IMR-90 (cell line): ENCODE data around the gene MTAP. TPM values are rescaled to one million over a fixed set of nuclear protein-coding genes. Genes with fewer than 3 reads are reported as not detected.

Source experiments
- ATAC-seq: fragments of 200-7000 bp; cut with Tn5 transposase; 2 replicates; pipeline ENCODE4 v1.9.1; 2020; ENCODE audit warnings: low read depth, mild to moderate bottlenecking, moderate library complexity
- BruUV-seq: library from RNA; stranded (reverse); fragments of 400-500 nt; replicated peaks from 2 replicates; lab custom pipeline; 2021; lab: Mats Ljungman, UMichigan
- CTCF ChIA-PET: fragments of 300-600 bp; formaldehyde crosslinking; extraction: SDS; loops from one replicate; lab custom pipeline; 2021; ENCODE audit warnings: antibody characterized with exemption; lab: Yijun Ruan, JAX
- POLR2A ChIA-PET: fragments of 300-600 bp; sonication (Branson Sonifier 250); formaldehyde crosslinking; loops from one replicate; lab custom pipeline; 2022; ENCODE audit warnings: antibody characterized with exemption; ENCODE audit not compliant: unreplicated experiment; lab: Charles Lee
- DNase-seq: peaks from one replicate; pipeline ENCODE4 v3.0.0; 2013
- H2AFZ ChIP-seq: replicated peaks from 2 replicates; pipeline ENCODE3; 2013; ENCODE audit warnings: low read length, mild to moderate bottlenecking; ENCODE audit not compliant: poor library complexity
- H2AK5ac ChIP-seq: 2 replicates; pipeline ENCODE4 v1.6.1; 2013; ENCODE audit warnings: low read depth, low read length, inconsistent platforms
- H2AK9ac ChIP-seq: replicated peaks from 2 replicates; pipeline ENCODE3; 2013; ENCODE audit warnings: mild to moderate bottlenecking, low read depth, low read length, moderate library complexity; ENCODE audit not compliant: poor library complexity
- H2BK120ac ChIP-seq: 2 replicates; pipeline ENCODE4 v1.6.1; 2013; ENCODE audit warnings: low read depth, low read length, inconsistent platforms
- H2BK15ac ChIP-seq: 3 replicates; pipeline ENCODE4 v1.6.1; 2013; ENCODE audit warnings: low read depth, low read length, inconsistent platforms
- H2BK20ac ChIP-seq: 2 replicates; pipeline ENCODE4 v1.6.1; 2013; ENCODE audit warnings: low read depth, mild to moderate bottlenecking, inconsistent platforms, low read length, moderate library complexity
- H2BK5ac ChIP-seq: 2 replicates; pipeline ENCODE4 v1.6.1; 2013; ENCODE audit warnings: mild to moderate bottlenecking, low read depth, low read length, inconsistent platforms; ENCODE audit not compliant: poor library complexity, severe bottlenecking
- H3K14ac ChIP-seq: replicated peaks from 2 replicates; pipeline ENCODE4 v1.6.1; 2013; ENCODE audit warnings: low read depth, low read length, inconsistent platforms
- H3K18ac ChIP-seq: 2 replicates; pipeline ENCODE4 v1.6.1; 2013; ENCODE audit warnings: low read depth, low read length, control low read depth
- H3K23ac ChIP-seq: 2 replicates; pipeline ENCODE4 v1.6.1; 2013; ENCODE audit warnings: low read depth, low read length, inconsistent platforms
- H3K27ac ChIP-seq: 2 replicates; pipeline ENCODE4 v1.5.1; 2013; ENCODE audit warnings: mild to moderate bottlenecking, control low read depth, low read length; ENCODE audit not compliant: insufficient read depth
- H3K27me3 ChIP-seq: 2 replicates; pipeline ENCODE4 v1.6.1; 2013; ENCODE audit warnings: low read length; ENCODE audit not compliant: control insufficient read depth, insufficient read depth
- H3K36me3 ChIP-seq: 2 replicates; pipeline ENCODE4 v1.6.1; 2013; ENCODE audit warnings: low read length, mixed read lengths; ENCODE audit not compliant: control insufficient read depth, insufficient read depth
- H3K4ac ChIP-seq: 2 replicates; pipeline ENCODE4 v1.6.1; 2013; ENCODE audit warnings: low read depth, low read length, inconsistent platforms
- H3K4me1 ChIP-seq: 2 replicates; pipeline ENCODE4 v1.6.1; 2013; ENCODE audit warnings: low read length, mixed read lengths; ENCODE audit not compliant: control insufficient read depth, insufficient read depth
- H3K4me2 ChIP-seq: 2 replicates; pipeline ENCODE4 v1.6.1; 2013; ENCODE audit warnings: low read depth, mild to moderate bottlenecking, control low read depth, low read length, moderate library complexity
- H3K4me3 ChIP-seq: 2 replicates; pipeline ENCODE4 v1.5.1; 2013; ENCODE audit warnings: low read depth, mild to moderate bottlenecking, control low read depth, low read length, moderate library complexity; ENCODE audit not compliant: insufficient read depth
- H3K56ac ChIP-seq: 2 replicates; pipeline ENCODE4 v1.6.1; 2013; ENCODE audit warnings: low read length, inconsistent platforms; ENCODE audit not compliant: insufficient read depth; ENCODE audit errors: extremely low read depth
- H3K79me1 ChIP-seq, 2 experiments: 2 replicates each; pipeline ENCODE4 v1.6.1; 2013; ENCODE audit warnings: low read length in 2 of 2, inconsistent platforms in 1 of 2, low read depth in 1 of 2
- H3K9ac ChIP-seq: 2 replicates; pipeline ENCODE4 v1.6.1; 2013; ENCODE audit warnings: low read depth, low read length, control low read depth
- H3K9me1 ChIP-seq: 2 replicates; pipeline ENCODE4 v1.6.1; 2013; ENCODE audit warnings: low read length, inconsistent platforms; ENCODE audit not compliant: insufficient read depth
- H3K9me3 ChIP-seq: 2 replicates; pipeline ENCODE4 v1.6.1; 2013; ENCODE audit warnings: low read length; ENCODE audit not compliant: control insufficient read depth, insufficient read depth
- H4K20me1 ChIP-seq: 2 replicates; pipeline ENCODE4 v1.6.1; 2013; ENCODE audit warnings: low read length, inconsistent platforms; ENCODE audit not compliant: insufficient read depth
- H4K5ac ChIP-seq: 2 replicates; pipeline ENCODE4 v1.6.1; 2013; ENCODE audit warnings: mild to moderate bottlenecking, low read depth, low read length, control low read depth
- H4K8ac ChIP-seq, 2 experiments: 2 replicates each; pipeline ENCODE4 v1.6.1; 2013; ENCODE audit warnings: low read depth in 2 of 2, low read length in 2 of 2, control low read depth in 1 of 2, inconsistent platforms in 1 of 2
- H4K91ac ChIP-seq: 2 replicates; pipeline ENCODE4 v1.6.1; 2013; ENCODE audit warnings: low read depth, low read length, inconsistent platforms; ENCODE audit not compliant: insufficient read depth
- BHLHE40 ChIP-seq: fragments of 150-350 bp; IDR thresholded peaks from 2 replicates; pipeline ENCODE4 v1.6.1; 2016; ENCODE audit warnings: mild to moderate bottlenecking, low read depth, low read length
- CHD1 ChIP-seq: IDR thresholded peaks from 2 replicates; pipeline ENCODE4 v1.6.1; 2012; ENCODE audit warnings: low read depth, low read length, improper control_type of control experiment
- CTCF ChIP-seq: conservative IDR thresholded peaks from 2 replicates; pipeline ENCODE4 v1.5.1; 2012; ENCODE audit warnings: mild to moderate bottlenecking, low read depth, low read length, improper control_type of control experiment
- ELK1 ChIP-seq: fragments of 150-350 bp; IDR thresholded peaks from 2 replicates; pipeline ENCODE4 v1.6.1; 2016; ENCODE audit warnings: low read depth, mild to moderate bottlenecking, low read length, moderate library complexity, borderline replicate concordance
- MAFK ChIP-seq: IDR thresholded peaks from 2 replicates; pipeline ENCODE4 v1.6.1; 2012; ENCODE audit warnings: low read depth, low read length, improper control_type of control experiment
- MAZ ChIP-seq: IDR thresholded peaks from 2 replicates; pipeline ENCODE4 v1.6.1; 2012; ENCODE audit warnings: low read depth, mild to moderate bottlenecking, low read length, improper control_type of control experiment, moderate library complexity, borderline replicate concordance
- MXI1 ChIP-seq: IDR thresholded peaks from 2 replicates; pipeline ENCODE4 v1.6.1; 2012; ENCODE audit warnings: low read depth, mild to moderate bottlenecking, low read length, moderate library complexity, borderline replicate concordance
- NFE2L2 ChIP-seq: fragments of 150-350 bp; IDR thresholded peaks from 2 replicates; pipeline ENCODE4 v1.6.1; 2016; ENCODE audit warnings: low read depth, mild to moderate bottlenecking, low read length
- POLR2A ChIP-seq: IDR thresholded peaks from 2 replicates; pipeline ENCODE4 v1.6.1; 2012; ENCODE audit warnings: mild to moderate bottlenecking, low read depth, low read length
- RAD21 ChIP-seq: IDR thresholded peaks from 2 replicates; pipeline ENCODE4 v1.6.1; 2012; ENCODE audit warnings: low read length, improper control_type of control experiment
- RCOR1 ChIP-seq: IDR thresholded peaks from 2 replicates; pipeline ENCODE4 v1.6.1; 2012; ENCODE audit warnings: mild to moderate bottlenecking, low read length, improper control_type of control experiment; ENCODE audit not compliant: insufficient replicate concordance
- RFX5 ChIP-seq: IDR thresholded peaks from 2 replicates; pipeline ENCODE4 v1.8.0; 2012; ENCODE audit warnings: low read depth, mild to moderate bottlenecking, low read length, moderate library complexity
- USF2 ChIP-seq: fragments of 150-350 bp; IDR thresholded peaks from 2 replicates; pipeline ENCODE4 v1.6.1; 2017; ENCODE audit warnings: mild to moderate bottlenecking, antibody characterized with exemption, low read length, low read depth
- WGBS, 2 experiments: methylation state at CpG; one replicate each; pipeline versions ENCODE4 v1.1.5 to v1.1.7; 2013; ENCODE audit warnings: missing lambda C conversion rate in 2 of 2; ENCODE audit not compliant: insufficient read length in 1 of 2; ENCODE audit errors: extremely low coverage in 2 of 2; 5-methylcytosine and 5-hydroxymethylcytosine counted together
- dilution Hi-C: fragments of 300-500 bp; cut with HindIII; formaldehyde crosslinking; loops from one replicate; pipeline ENCODE4 v1.14.3; 2018; ENCODE audit warnings: low sequenced_read_pairs; ENCODE audit not compliant: unreplicated experiment
- in situ Hi-C: fragments of 300-500 bp; cut with MboI; formaldehyde crosslinking; loops from 3 replicates; pipeline ENCODE4 v1.14.3; 2019; ENCODE audit warnings: low sequenced_read_pairs, inconsistent platforms, mixed read lengths
- intact Hi-C: fragments of 100-400 bp; cut with micrococcal nuclease; formaldehyde crosslinking; loops from 2 replicates; pipeline ENCODE4 v1.10.0; 2022
- polyA plus RNA-seq, 3 experiments: library from polyadenylated mRNA; depleted of rRNA; stranded (reverse); fragments of >200 nt; gene quantifications; 2 replicates each; pipeline ENCODE4 v1.2.3, GENCODE V29; 2012; ENCODE audit warnings: low replicate concordance in 1 of 3
- total RNA-seq: library from RNA; depleted of rRNA; stranded (reverse); fragments of >200 nt; gene quantifications from 2 replicates; pipeline ENCODE4 v1.2.3, GENCODE V29; 2012

The MTAP gene
- total and polyA plus RNA-seq, 2 of the 4 experiments (the other 2 are of a cell fraction), result 15.7 to 50.9 TPM

- Histone ChIP-seq H3K23ac (no peak overlapping the region), H4K91ac (no peak overlapping the region), H3K79me1 (no peaks in the 10 kb centered on the region), H2BK120ac (no peak overlapping the region), H3K9me3 (no peaks in the 10 kb centered on the region), H3K27me3 (peaks cover 40% of the 10 kb centered on the region), H3K4me1 (no peaks in the 10 kb centered on the region), H2AK5ac (no peak overlapping the region), H3K36me3 (no peaks in the 10 kb centered on the region), H3K9ac (no peak overlapping the region), H2AK9ac (no peak overlapping the region), H3K56ac (no peak overlapping the region), H4K5ac (no peak overlapping the region), H3K4me2 (no peak overlapping the region), H2AFZ (no peak overlapping the region), H2BK20ac (no peak overlapping the region), H3K4ac (no peak overlapping the region), H3K27ac (no peak overlapping the region), H2BK5ac (no peak overlapping the region), H4K8ac (no peak overlapping the region), H2BK15ac (no peak overlapping the region), H3K14ac (no peak overlapping the region), H3K4me3 (no peak overlapping the region), H3K9me1 (no peaks in the 10 kb centered on the region), H4K20me1 (peaks cover 3% of the 10 kb centered on the region; the same call in 1 of the 2 replicates), H3K18ac (no peak overlapping the region)
- intact Hi-C loops (no loop called here), dilution Hi-C loops (no loop called here), in situ Hi-C loops (loop anchor here (25.0 kb wide), 1 partner anchor 389 kb away; no protein-coding TSS in a partner anchor)
- CTCF ChIA-PET, result interaction anchor here (0.9 to 1.5 kb wide), 2 partner anchors 11 to 163 kb away, joined by 3 to 4 read pairs; no protein-coding TSS in a partner anchor
- no peak for TF ChIP-seq CTCF
- no peak for TF ChIP-seq RFX5
- TF ChIP-seq NFE2L2, result no peak
- no peak for TF ChIP-seq ELK1
- TF ChIP-seq CHD1, result no peak
- no peak for TF ChIP-seq MAZ
- no peak for TF ChIP-seq POLR2A
- no peak for TF ChIP-seq MXI1
- no peak for TF ChIP-seq BHLHE40
- no peak for TF ChIP-seq MAFK
- TF ChIP-seq RAD21, result no peak
- no peak for TF ChIP-seq RCOR1
- no peak for TF ChIP-seq USF2
- no CpG with 5 or more reads among the region's 19 CpGs for WGBS, 2 experiments
- POLR2A ChIA-PET, result no interaction called here
- no TSS peak for BruUV-seq
- ATAC-seq (no peak), DNase-seq (no peak)
These were observed 174.0 kb downstream of the MTAP start for GRCh38 chr9:21976334-21976875.
